GM21390 (cell line): ENCODE data around the gene HOXB8.

ENCODE experiments used
- ATAC-seq: cut with Tn5 transposase; IDR thresholded peaks from one replicate; pipeline ENCODE4 v1.9.1; 2021; ENCODE audit not compliant: unreplicated experiment

Gene HOXB8

DNA sequence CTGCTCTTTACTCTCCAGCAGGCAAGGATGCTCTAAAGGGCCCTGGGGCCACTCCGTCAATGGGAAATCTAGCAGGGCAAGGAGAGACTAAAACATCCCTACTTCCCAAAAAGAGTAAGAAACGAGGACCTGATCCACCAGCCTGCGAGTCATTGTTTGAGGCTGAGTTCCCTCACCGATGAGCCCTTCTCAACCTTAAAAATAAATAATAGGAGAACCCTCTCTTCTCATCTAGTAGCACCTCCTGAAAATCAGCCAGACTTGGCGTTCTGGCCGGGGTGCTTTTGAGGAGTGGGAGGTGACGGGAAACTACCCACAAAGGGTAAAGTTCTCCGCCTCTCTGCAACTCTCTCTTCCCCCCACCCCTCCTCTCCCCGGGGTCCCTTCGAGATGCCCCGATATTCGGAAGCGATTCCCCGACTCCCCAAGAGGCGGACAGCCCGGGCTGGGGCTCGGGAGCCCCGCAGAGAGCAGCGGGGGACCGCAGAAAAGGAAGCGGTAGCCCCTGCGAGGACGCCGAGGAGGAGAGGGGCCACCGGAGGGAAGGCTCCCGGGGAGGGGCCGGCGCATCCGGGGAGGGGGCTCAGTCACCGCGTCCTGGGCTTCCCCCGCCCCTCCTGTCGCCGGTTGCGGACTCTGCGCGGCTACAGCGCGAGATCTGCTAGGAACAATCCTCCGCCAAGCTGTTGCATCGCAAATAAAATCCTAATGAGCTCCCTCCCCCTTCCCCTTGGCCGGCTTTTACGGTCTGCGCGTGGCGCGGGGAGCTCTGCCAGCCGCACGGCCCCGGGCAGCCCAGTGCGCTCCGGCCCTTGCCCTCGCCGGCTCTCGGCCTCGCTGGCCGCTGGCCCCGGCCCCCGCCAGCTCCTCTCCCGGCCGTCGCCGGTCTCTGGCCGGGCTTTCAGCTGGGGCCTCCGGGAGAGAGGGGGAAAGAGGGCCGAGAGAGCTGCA, 9.7 kb upstream of the HOXB8 start:
- ATAC-seq, result no peak

GRCh38 chr17:48624118-48624517, 9.0 kb upstream of the HOXB8 start:
- ATAC-seq, result no peak

DNA sequence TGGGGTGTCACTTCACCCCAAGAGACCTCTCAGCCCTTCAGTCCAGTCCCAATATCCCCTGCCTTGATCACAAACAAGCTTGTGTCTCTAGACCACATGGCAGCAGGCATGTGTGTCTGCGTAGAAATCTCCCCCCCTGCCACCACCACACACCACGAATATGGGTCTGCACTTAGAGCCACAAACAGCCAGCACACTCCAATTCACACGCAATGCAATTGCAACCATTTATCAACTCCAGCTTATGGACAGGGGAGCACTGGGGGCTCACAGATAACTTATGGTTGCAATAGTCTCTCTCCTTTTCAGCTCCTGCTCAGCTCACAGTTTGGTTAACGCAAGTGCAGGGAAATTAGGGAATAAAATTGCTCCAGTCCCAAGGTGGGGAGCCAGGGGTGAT, 8.5 kb upstream of the HOXB8 start:
- no peak for ATAC-seq

DNA sequence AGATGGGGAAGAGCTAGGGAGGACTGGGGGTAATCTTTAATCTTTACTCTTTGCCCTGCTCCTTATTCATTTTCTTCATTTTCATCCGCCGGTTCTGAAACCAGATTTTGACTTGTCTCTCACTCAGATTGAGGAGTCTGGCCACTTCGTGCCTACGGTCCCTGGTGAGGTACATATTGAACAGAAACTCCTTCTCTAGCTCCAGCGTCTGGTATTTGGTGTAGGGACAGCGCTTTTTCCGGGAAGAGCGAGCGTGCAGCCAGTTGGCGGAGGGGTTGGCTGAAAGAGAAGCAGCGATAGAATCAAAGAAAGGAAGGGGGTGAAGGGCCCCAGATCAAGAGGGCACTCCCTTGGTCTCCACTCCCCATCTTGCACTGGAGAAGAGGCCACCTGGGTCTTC, 7.8 kb upstream of the HOXB8 start:
- no peak for ATAC-seq

- no peak for ATAC-seq
These were observed 6.6 kb upstream of the HOXB8 start for GRCh38 chr17:48621410-48622392.

DNA sequence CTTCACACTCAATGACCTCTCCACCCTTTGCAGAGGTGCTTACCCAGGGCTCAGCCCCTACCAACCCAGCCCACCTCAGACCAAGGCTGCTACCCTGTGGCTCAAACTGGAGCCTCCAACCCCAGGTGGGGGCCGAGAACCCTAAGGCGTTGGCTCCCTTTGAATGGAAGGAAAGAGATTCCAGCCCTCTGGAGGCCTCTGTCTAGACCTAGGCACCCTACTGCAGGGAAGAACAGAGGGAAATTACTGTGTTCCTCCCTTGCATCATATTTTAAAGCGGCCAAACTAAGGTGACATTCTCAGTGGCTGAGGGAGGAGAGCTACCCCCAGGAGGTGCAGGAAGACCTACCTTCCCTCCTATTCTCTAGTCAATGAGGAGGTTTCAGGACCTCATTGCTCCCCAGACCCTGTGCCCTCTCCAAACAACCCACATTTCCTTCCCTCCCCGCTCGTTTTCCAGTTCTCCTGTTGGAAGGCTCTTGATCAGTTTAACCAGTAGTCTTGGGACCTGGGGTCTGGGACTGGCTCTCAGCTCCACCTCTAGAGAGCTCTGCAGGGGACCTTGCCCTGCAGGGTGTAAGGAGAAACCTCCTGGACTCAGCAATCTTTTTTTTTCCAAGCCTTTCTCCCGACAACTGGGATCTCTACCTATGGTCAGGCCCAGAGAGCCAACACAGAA, 5.5 kb upstream of the HOXB8 start:
- no peak for ATAC-seq

- ATAC-seq, result no peak
These were observed 4.8 kb upstream of the HOXB8 start for GRCh38 chr17:48619826-48620449.

DNA sequence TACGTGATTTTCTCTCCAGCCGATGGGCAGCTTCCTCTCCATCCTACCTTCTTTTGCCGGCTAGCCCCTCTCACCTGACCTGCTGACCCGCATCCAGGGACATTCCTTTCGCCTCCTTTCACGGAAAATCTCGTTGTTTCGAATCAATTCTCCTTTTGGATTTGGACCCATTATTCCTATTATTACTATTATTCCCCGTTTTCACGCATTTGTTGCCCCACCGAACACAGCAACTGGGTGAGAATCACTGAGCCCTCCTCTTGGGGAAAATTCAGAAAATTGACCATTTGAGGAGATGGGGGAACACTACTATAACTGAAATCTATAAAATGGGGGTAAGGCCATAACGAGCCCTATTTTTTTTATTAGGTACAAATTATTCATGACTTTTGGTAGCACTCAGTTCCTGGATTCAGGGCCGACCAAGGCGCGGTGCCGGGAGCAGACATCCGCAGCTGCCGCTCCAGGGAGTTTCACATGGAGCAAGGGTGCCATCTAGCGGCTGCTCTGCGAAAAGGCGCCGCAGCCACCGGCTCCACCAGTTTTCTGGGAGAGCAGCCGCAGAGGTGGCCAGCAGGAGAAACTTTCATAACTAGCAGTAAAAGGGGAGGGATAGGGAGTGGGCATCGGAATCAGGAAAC, 3.3 kb upstream of the HOXB8 start:
- no peak for ATAC-seq

GRCh38 chr17:48617471-48618255, 2.6 kb upstream of the HOXB8 start:
- no peak for ATAC-seq

DNA sequence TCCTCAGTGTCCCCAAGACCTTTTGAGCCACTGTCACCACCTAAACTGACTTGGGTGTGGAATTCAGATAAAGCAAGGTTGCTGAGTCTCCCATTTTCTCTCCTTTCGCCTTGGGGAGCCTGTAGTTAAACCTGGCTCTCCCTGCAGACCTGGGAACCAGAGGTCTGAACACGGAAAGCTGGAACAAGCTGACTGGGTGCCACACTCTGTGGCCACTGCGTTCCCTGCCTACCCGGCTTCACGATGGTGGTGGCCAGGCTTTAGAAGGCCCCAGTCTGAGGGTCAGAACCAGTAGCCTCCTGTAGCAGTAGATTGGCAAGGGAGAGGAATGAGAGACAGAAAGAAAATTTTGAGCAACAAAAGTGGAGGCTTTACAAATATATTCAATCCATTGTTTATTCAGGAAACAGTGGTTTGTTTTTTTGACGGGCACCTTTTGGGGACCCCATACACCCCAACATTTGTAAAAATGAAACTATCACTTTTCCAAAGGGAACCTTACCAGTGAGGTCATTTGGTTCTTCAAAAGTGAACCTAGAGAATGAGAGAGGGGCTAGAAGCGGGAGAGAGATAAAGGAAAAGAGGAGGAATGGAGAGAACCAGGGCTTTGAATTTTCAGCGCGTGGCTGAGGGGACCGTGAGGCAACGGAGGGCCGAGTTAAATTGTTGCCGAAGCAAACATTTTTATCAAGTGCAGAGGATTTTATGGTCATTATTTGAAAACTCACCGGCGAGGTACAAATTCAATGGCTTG, 1.8 kb upstream of the HOXB8 start:
- ATAC-seq, result no peak

DNA sequence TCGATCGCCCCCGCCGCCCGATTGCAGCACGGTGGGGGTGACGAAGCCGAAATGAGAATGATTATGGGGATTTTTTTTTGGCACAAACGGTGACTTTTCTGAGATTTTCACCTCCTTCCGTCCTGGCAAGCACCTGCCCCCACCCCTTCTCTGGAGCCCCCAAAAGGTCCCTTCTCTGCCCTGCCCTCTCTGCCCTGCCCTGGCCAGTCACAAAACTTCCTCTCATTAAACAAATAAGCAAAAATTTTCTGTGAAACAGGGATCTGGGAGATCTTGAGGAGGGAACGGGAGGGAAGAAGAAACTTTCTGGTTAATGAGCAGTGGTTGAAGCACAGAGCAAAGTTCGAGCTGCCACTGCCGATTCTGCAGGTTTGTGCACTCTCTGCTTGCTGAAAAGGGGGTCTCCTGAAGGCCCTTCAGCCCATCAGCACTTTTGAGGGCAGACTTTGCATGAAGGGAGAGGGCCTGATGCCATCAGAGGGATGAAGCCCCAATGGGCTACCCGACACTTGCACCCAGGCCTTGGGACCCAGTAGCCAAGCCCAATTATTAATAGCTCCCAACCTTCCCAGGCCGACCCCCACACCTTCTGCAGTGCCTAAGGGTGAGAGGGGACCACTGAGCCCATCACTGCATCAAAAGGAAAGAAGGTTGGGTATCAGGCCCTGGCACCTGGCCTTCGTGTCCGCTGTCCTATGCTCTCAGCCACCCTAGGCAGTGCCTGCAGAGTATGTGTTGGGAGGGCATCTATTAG, 1.0 kb upstream of the HOXB8 start:
- no peak for ATAC-seq

- ATAC-seq, result no peak
These were observed 1.0 kb downstream of the HOXB8 start for GRCh38 chr17:48613862-48614694.

DNA sequence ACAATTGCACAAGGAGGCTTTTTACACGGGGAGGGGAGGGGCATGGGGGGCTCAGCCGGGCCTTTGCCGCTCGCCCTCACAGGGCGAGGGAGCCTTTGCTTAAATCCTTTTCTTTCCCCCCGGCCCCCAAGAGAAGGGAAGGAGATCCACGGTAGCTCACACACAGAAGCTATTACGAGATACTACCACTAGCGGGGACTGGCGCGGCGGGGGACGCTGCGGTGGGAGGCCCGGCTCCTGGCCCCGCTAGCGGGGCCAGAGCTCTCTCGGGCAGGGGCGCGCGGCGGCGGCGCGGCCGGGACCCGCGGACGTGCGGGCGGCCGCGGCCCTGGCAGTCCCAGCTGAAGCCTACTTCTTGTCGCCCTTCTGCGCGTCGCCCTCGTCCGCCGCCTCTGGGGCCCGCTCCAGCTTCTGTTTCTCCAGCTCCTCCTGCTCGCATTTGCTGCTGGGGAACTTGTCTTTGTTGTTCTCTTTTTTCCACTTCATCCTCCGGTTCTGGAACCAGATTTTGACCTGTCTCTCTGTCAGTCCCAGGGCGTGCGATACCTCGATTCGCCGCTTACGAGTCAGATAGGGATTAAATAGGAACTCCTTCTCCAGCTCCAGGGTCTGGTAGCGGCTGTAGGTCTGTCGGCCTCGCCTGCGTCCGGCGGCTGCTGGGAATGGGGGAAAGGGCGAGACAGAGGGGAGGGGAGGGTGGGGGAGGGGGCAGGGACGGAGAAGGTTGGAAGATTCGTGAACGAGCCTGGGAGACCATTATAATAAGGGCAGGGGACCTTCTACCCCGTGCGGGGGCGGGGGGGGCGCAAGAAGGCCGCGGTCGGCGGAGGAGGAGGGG, 2.0 kb downstream of the HOXB8 start:
- no peak for ATAC-seq

- no peak for ATAC-seq
These were observed 2.6 kb downstream of the HOXB8 start for GRCh38 chr17:48612456-48612853.

DNA sequence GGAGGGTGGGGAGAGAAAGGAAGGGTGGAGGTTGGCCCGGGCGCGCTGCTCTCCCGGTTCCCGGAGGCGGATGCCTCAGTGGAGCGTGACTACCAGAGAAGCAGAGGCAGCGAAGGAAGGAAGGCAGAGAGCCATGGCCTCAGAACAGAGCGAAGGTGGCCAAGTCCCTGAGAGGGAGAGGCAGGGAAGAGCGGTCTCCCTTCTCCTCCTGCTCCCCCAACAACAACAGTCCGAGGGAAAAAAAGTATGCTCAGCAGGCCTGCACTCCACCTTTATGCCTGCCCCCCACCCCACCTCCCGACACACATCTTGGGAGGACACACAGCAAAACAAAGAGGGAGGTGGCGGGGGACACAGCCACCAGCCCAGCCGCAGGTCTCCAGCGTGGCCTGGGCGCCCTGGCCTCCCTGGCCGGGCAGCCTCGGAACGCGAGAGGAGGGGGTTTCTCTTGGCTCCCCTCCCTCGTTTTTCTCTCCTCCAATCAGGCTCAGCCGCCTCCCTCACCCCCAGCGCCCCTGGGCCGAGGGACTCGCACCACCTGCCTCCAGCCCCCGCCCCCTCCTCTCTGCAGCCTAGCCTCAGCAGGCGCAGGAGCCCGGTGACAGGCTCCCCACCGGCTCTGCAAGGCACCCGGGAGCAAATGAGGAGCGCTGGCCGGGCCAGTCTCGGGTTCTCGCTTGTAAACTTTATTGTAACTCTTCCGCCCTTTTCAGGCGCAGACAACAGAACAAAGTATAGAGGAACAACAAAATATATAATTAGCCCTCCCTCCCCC, 3.2 kb downstream of the HOXB8 start:
- ATAC-seq, result no peak
